Uterus (tissue), 4 donors: ENCODE measurements around the gene RER1. TPM values are rescaled to one million over a fixed set of nuclear protein-coding genes. Genes with fewer than 3 reads are reported as not detected.

Experiments used
- DNase-seq, 2 donors: peaks; one replicate each; pipeline ENCODE4 v3.0.0-alpha.2; 2019 to 2020
- H3K27ac ChIP-seq, 2 donors: fragments of 200-600 bp; sonication (generic); 1 replicate in 1 of 2; 2 replicates in 1 of 2; pipeline ENCODE4 v1.5.1; 2016 to 2018
- H3K27me3 ChIP-seq, 2 donors: fragments of 200-600 bp; sonication (generic); one replicate each; pipeline ENCODE4 v1.5.1; 2018 to 2019; ENCODE audit warnings: control low read depth in 1 of 2
- H3K36me3 ChIP-seq, 2 donors: fragments of 200-600 bp; sonication (generic); one replicate each; pipeline ENCODE4 v1.5.1; 2019; ENCODE audit warnings: control low read depth in 1 of 2
- H3K4me1 ChIP-seq, 2 donors: fragments of 200-600 bp; sonication (generic); one replicate each; pipeline ENCODE4 v1.5.1; 2018 to 2019; ENCODE audit warnings: control low read depth in 1 of 2
- H3K4me3 ChIP-seq, 2 donors: fragments of 200-600 bp; sonication (generic); 1 replicate in 1 of 2; 2 replicates in 1 of 2; pipeline ENCODE4 v1.5.1; 2018 to 2019; ENCODE audit warnings: mild to moderate bottlenecking in 1 of 2
- H3K9me3 ChIP-seq, 2 donors: fragments of 200-600 bp; sonication (generic); one replicate each; pipeline ENCODE4 v1.5.1; 2019; ENCODE audit warnings: control low read depth in 1 of 2
- CTCF ChIP-seq, 4 experiments: fragments of 200-600 bp in 2 of 4; fragments of 450-650 bp in 2 of 4; sonication (generic) in 2 of 4; IDR thresholded peaks; one replicate each; pipeline ENCODE4 v1.5.1; 2016 to 2019; ENCODE audit warnings: antibody characterized with exemption in 4 of 4, mild to moderate bottlenecking in 2 of 4, moderate library complexity in 1 of 4
- POLR2A ChIP-seq, 2 donors: fragments of 450-650 bp; IDR thresholded peaks; one replicate each; pipeline ENCODE4 v1.6.1; 2016; ENCODE audit warnings: antibody characterized with exemption in 2 of 2, mild to moderate bottlenecking in 1 of 2, moderate library complexity in 1 of 2
- intact Hi-C: fragments of 100-400 bp; cut with DNase I; formaldehyde crosslinking; loops from one replicate; pipeline ENCODE4 v1.15.1; 2023; ENCODE audit warnings: low total_unique reads
- total RNA-seq, 4 donors: library from RNA; depleted of rRNA in 3 of 4; stranded (reverse); fragments of >200 nt in 3 of 4; gene quantifications; one replicate each; pipeline versions ENCODE4 v1.1.0 to v1.2.4, GENCODE V29; 2014 to 2023
- donor health status: DM: yes; HTN: yes; CAD: no.

Gene RER1
- total RNA-seq, 4 donors from 2014 or later, result 34.1 to 105 (median 57.3) TPM

- Histone ChIP-seq H3K4me3 (no peak overlapping the region), H3K9me3 (no peaks in the 10 kb centered on the region), H3K27ac (no peak overlapping the region), H3K36me3 (no peaks in the 10 kb centered on the region), H3K4me1 (peaks cover 0 to 21% of the 10 kb centered on the region in 2 donors), H3K27me3 (no peaks in the 10 kb centered on the region)
- intact Hi-C loops, result loop anchor here (5.0 to 10.0 kb wide), 3 partner anchors 138 to 1015 kb away; no protein-coding TSS in a partner anchor
- DNase-seq, result no peak
- no peak for TF ChIP-seq CTCF (IDR thresholded peaks at IDR 0.05)
- TF ChIP-seq POLR2A (IDR thresholded peaks at IDR 0.05), result no peak
Measured at GRCh38 chr1:2409745-2410144, 18.1 kb downstream of the RER1 start.

GRCh38 chr1:2411801-2412394, 20.3 kb downstream of the RER1 start:
- no peak for DNase-seq
- TF ChIP-seq CTCF (IDR thresholded peaks at IDR 0.05), result no peak
- no peak for TF ChIP-seq POLR2A (IDR thresholded peaks at IDR 0.05)

GRCh38 chr1:2412395-2412772, 20.7 kb downstream of the RER1 start, which contains the start of gene PEX10:
Gene PEX10, minus strand, starts transcription at chr1:2412564. Its CDS starts 62 bp downstream, at chr1:2412502.
- Histone ChIP-seq H3K4me3 (peak within 1 kb of the TSS; percentile 56 to 98), H3K9me3 (no peaks in the 10 kb centered on the region), H3K4me1 (peaks cover 0 to 21% of the 10 kb centered on the region in 2 donors), H3K27ac (peak within 1 kb of the TSS; percentile 70 to 84), H3K36me3 (no peaks in the 10 kb centered on the region), H3K27me3 (peaks cover 0 to 2% of the 10 kb centered on the region in 2 donors)
- intact Hi-C loops, result loop anchor here (5.0 to 10.0 kb wide), 3 partner anchors 135 to 1012 kb away; no protein-coding TSS in a partner anchor
- TF ChIP-seq POLR2A (IDR thresholded peaks at IDR 0.05), result peak in 1 of 2 donors; percentile 74
- peak in 1 of 4 experiments; percentile 5 for TF ChIP-seq CTCF (IDR thresholded peaks at IDR 0.05)
- DNase-seq, result peak; percentile 96 to 98

More at GRCh38 chr1:2411801-2412394, 20.3 kb downstream of the RER1 start:
- Histone ChIP-seq H3K4me1 (peaks cover 0 to 21% of the 10 kb centered on the region in 2 donors), H3K27ac (peak overlapping the region; percentile 68 to 84), H3K9me3 (no peaks in the 10 kb centered on the region), H3K36me3 (no peaks in the 10 kb centered on the region), H3K27me3 (no peaks in the 10 kb centered on the region), H3K4me3 (peak overlapping the region; percentile 49 to 98)
- intact Hi-C loops, result loop anchor here (5.0 to 10.0 kb wide), 3 partner anchors 135 to 1013 kb away; no protein-coding TSS in a partner anchor

GRCh38 chr1:2412773-2413494, 21.3 kb downstream of the RER1 start:
- intact Hi-C loops, result loop anchor here (5.0 to 10.0 kb wide), 3 partner anchors 134 to 1012 kb away; no protein-coding TSS in a partner anchor
- H3K4me1 ChIP-seq, result peaks cover 0 to 21% of the 10 kb centered on the region in 2 donors
- DNase-seq, result peak; percentile 38 to 54

More at GRCh38 chr1:2412773-2413494, 21.3 kb downstream of the RER1 start:
- Histone ChIP-seq H3K36me3 (no peaks in the 10 kb centered on the region), H3K27ac (peak overlapping the region; percentile 70 to 84), H3K9me3 (no peaks in the 10 kb centered on the region), H3K4me3 (peak overlapping the region; percentile 56 to 98), H3K27me3 (peaks cover 0 to 8% of the 10 kb centered on the region in 2 donors)
- TF ChIP-seq CTCF (IDR thresholded peaks at IDR 0.05) (peak in 1 of 4 experiments; percentile 13), POLR2A (IDR thresholded peaks at IDR 0.05) (peak in 1 of 2 donors; percentile 78)
